Measurements from ENCODE around the gene ACSF3. TPM values are rescaled to one million over a fixed set of nuclear protein-coding genes. Genes with fewer than 3 reads are reported as not detected.
A peak's percentile ranks its signal among the peaks of the same experiment; 100 is the strongest.

The ACSF3 gene
- total and polyA plus RNA-seq, 2 experiments from 2014 or later: 20.7 to 28.0 TPM

- H3K9me2 ChIP-seq (replicated peaks; ENCODE audit: insufficient read depth): no peaks in the 10 kb centered on the region
- 79% methylated on average over 14 of the region's 14 CpGs for WGBS (ENCODE audit: low lambda C conversion rate, missing lambda C conversion rate)
- H2AFZ ChIP-seq: no peak overlapping the region
- H4K20me1 ChIP-seq (ENCODE audit: insufficient read depth, poor library complexity, severe bottlenecking): no peaks in the 10 kb centered on the region
- no peak overlapping the region for H3K27ac ChIP-seq
- H3K4me3 ChIP-seq: no peak overlapping the region
- H3K4me1 ChIP-seq (ENCODE audit: insufficient read depth): peaks cover 6% of the 10 kb centered on the region
- H3K79me2 ChIP-seq: no peaks in the 10 kb centered on the region
- no peaks in the 10 kb centered on the region for H3K36me3 ChIP-seq (replicated peaks; ENCODE audit: insufficient read depth, low read depth)
- DNase-seq (ENCODE audit: low spot score): no peak
- TF ChIP-seq EZH2 (IDR thresholded peaks at IDR 0.05; ENCODE audit: borderline replicate concordance): no peak
- TF ChIP-seq CTCF (IDR thresholded peaks at IDR 0.05; ENCODE audit: poor library complexity): no peak
- no peak for TF ChIP-seq EZH2phosphoT487 (IDR thresholded peaks at IDR 0.05; ENCODE audit: low read depth, severe bottlenecking, unreplicated experiment)
- no peaks in the 10 kb centered on the region for H3K9me3 ChIP-seq (ENCODE audit: low read depth)
- H3K27me3 ChIP-seq: no peaks in the 10 kb centered on the region
- H3K4me2 ChIP-seq: no peak overlapping the region
These were observed 95.8 kb downstream of the ACSF3 start for GRCh38 chr16:89189358-89190025.

DNA sequence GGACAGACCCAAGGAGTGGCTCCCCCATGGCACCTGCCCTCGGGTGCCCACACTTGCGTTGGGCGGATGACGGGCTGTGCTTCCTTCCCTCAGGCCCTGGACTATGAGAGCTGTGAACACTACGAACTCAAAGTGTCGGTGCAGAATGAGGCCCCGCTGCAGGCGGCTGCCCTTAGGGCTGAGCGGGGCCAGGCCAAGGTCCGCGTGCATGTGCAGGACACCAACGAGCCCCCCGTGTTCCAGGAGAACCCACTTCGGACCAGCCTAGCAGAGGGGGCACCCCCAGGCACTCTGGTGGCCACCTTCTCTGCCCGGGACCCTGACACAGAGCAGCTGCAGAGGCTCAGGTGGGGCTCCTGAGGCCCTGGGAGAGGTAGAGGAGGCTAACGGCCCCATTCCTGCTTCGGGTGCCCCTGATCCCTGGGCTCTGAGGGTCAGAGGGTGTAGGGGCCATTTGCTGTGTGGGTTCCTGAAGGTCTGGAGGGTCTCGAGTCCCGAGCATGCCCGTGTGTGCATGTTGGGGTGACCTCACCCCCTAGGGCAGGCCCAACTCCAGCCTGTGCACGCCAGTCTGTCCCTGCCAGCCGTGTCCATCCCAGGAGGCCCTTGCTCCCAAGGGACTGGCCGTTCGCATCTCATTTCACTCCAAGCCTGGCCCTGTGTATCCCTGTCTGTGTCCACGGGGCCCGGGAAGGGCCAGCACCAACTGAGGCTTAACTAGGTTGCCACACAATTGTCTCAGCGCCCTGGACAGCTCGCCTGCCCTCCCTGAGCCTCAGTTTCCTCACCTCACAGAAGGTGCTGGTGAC lies 96.7 kb downstream of the ACSF3 start:
- no peak overlapping the region for H3K4me2 ChIP-seq
- 85% methylated on average over 27 of the region's 28 CpGs for WGBS (ENCODE audit: low lambda C conversion rate, missing lambda C conversion rate)
- TF ChIP-seq EZH2phosphoT487 (IDR thresholded peaks at IDR 0.05; ENCODE audit: low read depth, severe bottlenecking, unreplicated experiment): no peak
- TF ChIP-seq CTCF (IDR thresholded peaks at IDR 0.05; ENCODE audit: poor library complexity): no peak
- no peak for TF ChIP-seq EZH2 (IDR thresholded peaks at IDR 0.05; ENCODE audit: borderline replicate concordance)
- no peaks in the 10 kb centered on the region for H3K79me2 ChIP-seq
- peak; percentile 4 for DNase-seq (ENCODE audit: low spot score)
- no peak overlapping the region for H2AFZ ChIP-seq
- peaks cover 6% of the 10 kb centered on the region for H3K4me1 ChIP-seq (ENCODE audit: insufficient read depth)
- H3K9me2 ChIP-seq (replicated peaks; ENCODE audit: insufficient read depth): no peaks in the 10 kb centered on the region
- no peaks in the 10 kb centered on the region for H3K9me3 ChIP-seq (ENCODE audit: low read depth)
- H3K27me3 ChIP-seq: no peaks in the 10 kb centered on the region
- no peak overlapping the region for H3K27ac ChIP-seq
- H3K36me3 ChIP-seq (replicated peaks; ENCODE audit: insufficient read depth, low read depth): no peaks in the 10 kb centered on the region
- H4K20me1 ChIP-seq (ENCODE audit: insufficient read depth, poor library complexity, severe bottlenecking): no peaks in the 10 kb centered on the region
- no peak overlapping the region for H3K4me3 ChIP-seq

- WGBS (ENCODE audit: low lambda C conversion rate, missing lambda C conversion rate): 83% methylated on average over 32 of the region's 44 CpGs
- DNase-seq (ENCODE audit: low spot score): peak; percentile 8
- no peak overlapping the region for H3K4me3 ChIP-seq
These were observed 97.6 kb downstream of the ACSF3 start for GRCh38 chr16:89191033-89191900.

More at GRCh38 chr16:89191033-89191900, 97.6 kb downstream of the ACSF3 start:
- Histone ChIP-seq H3K9me2 (replicated peaks; ENCODE audit: insufficient read depth) (no peaks in the 10 kb centered on the region), H4K20me1 (ENCODE audit: insufficient read depth, poor library complexity, severe bottlenecking) (no peaks in the 10 kb centered on the region), H3K27ac (no peak overlapping the region), H3K4me2 (peak overlapping the region; percentile 96), H3K4me1 (ENCODE audit: insufficient read depth) (peaks cover 6% of the 10 kb centered on the region), H3K79me2 (no peaks in the 10 kb centered on the region), H2AFZ (no peak overlapping the region), H3K36me3 (replicated peaks; ENCODE audit: insufficient read depth, low read depth) (no peaks in the 10 kb centered on the region), H3K27me3 (no peaks in the 10 kb centered on the region), H3K9me3 (ENCODE audit: low read depth) (no peaks in the 10 kb centered on the region)
- TF ChIP-seq CTCF (IDR thresholded peaks at IDR 0.05; ENCODE audit: poor library complexity) (no peak), EZH2phosphoT487 (IDR thresholded peaks at IDR 0.05; ENCODE audit: low read depth, severe bottlenecking, unreplicated experiment) (no peak), EZH2 (IDR thresholded peaks at IDR 0.05; ENCODE audit: borderline replicate concordance) (no peak)

Measured in hepatocyte (in vitro differentiated cells).